H9 (cell line): Measurements from ENCODE around the gene PRKD2. TPM values are rescaled to one million over a fixed set of nuclear protein-coding genes. Genes with fewer than 3 reads are reported as not detected.

Source experiments
- DNase-seq: peaks from one replicate; pipeline ENCODE4 v3.0.0-alpha.2; 2017
- H2AFZ ChIP-seq: one replicate; pipeline ENCODE4 v1.6.1; 2013; ENCODE audit warnings: mild to moderate bottlenecking, low read length, control low read depth, moderate library complexity
- H2AK5ac ChIP-seq: 2 replicates; pipeline ENCODE4 v1.6.1; 2013; ENCODE audit warnings: low read length, control low read depth, mixed read lengths; ENCODE audit not compliant: insufficient read length
- H2BK120ac ChIP-seq: one replicate; pipeline ENCODE4 v1.6.1; 2013; ENCODE audit warnings: low read depth, mild to moderate bottlenecking, low read length, control low read depth, inconsistent platforms; ENCODE audit not compliant: poor library complexity, severe bottlenecking
- H2BK12ac ChIP-seq: 2 replicates; pipeline ENCODE4 v1.6.1; 2013; ENCODE audit warnings: low read length, control low read depth, mixed read lengths, low read depth; ENCODE audit not compliant: insufficient read length
- H2BK15ac ChIP-seq: 2 replicates; pipeline ENCODE4 v1.6.1; 2013; ENCODE audit warnings: low read depth, low read length, control low read depth
- H2BK20ac ChIP-seq: one replicate; pipeline ENCODE4 v1.6.1; 2013; ENCODE audit warnings: low read depth, mild to moderate bottlenecking, low read length, control low read depth, inconsistent platforms; ENCODE audit not compliant: poor library complexity, severe bottlenecking
- H2BK5ac ChIP-seq: 2 replicates; pipeline ENCODE4 v1.6.1; 2013; ENCODE audit warnings: low read length, control low read depth, mixed read lengths; ENCODE audit not compliant: insufficient read length
- H3K14ac ChIP-seq: 2 replicates; pipeline ENCODE4 v1.6.1; 2013; ENCODE audit warnings: low read length, control low read depth; ENCODE audit not compliant: insufficient read depth
- H3K18ac ChIP-seq: 2 replicates; pipeline ENCODE4 v1.6.1; 2013; ENCODE audit warnings: low read depth, mild to moderate bottlenecking, mixed read lengths, low read length, control low read depth; ENCODE audit not compliant: insufficient read length
- H3K23ac ChIP-seq: 2 replicates; pipeline ENCODE4 v1.6.1; 2013; ENCODE audit warnings: low read length, control low read depth, mixed read lengths, low read depth; ENCODE audit not compliant: insufficient read length
- H3K23me2 ChIP-seq: 2 replicates; pipeline ENCODE4 v1.6.1; 2013; ENCODE audit warnings: low read depth, mild to moderate bottlenecking, mixed read lengths, low read length, control low read depth; ENCODE audit not compliant: insufficient read length, poor library complexity, severe bottlenecking
- H3K27ac ChIP-seq: 2 replicates; pipeline ENCODE4 v1.5.1; 2013; ENCODE audit warnings: low read length, control low read depth, mixed read lengths, low read depth; ENCODE audit not compliant: insufficient read length
- H3K27me3 ChIP-seq: 2 replicates; pipeline ENCODE4 v1.6.1; 2013; ENCODE audit warnings: low read length, control low read depth, inconsistent platforms; ENCODE audit not compliant: insufficient read depth
- H3K4ac ChIP-seq: 2 replicates; pipeline ENCODE4 v1.6.1; 2013; ENCODE audit warnings: low read depth, mild to moderate bottlenecking, control low read depth, inconsistent platforms, low read length, moderate library complexity
- H3K4me1 ChIP-seq: 2 replicates; pipeline ENCODE4 v1.6.1; 2013; ENCODE audit warnings: low read length, control low read depth, inconsistent platforms; ENCODE audit not compliant: insufficient read depth
- H3K4me2 ChIP-seq: 2 replicates; pipeline ENCODE4 v1.6.1; 2013; ENCODE audit warnings: low read length, control low read depth, mixed read lengths; ENCODE audit not compliant: insufficient read length, insufficient read depth
- H3K56ac ChIP-seq: 2 replicates; pipeline ENCODE4 v1.6.1; 2013; ENCODE audit warnings: low read depth, mild to moderate bottlenecking, mixed read lengths, low read length, control low read depth; ENCODE audit not compliant: insufficient read length
- H3K79me1 ChIP-seq: 2 replicates; pipeline ENCODE4 v1.6.1; 2013; ENCODE audit warnings: low read depth, mild to moderate bottlenecking, moderate library complexity, low read length, control low read depth, inconsistent platforms; ENCODE audit not compliant: insufficient read depth, poor library complexity, severe bottlenecking
- H3K79me2 ChIP-seq: 2 replicates; pipeline ENCODE4 v1.6.1; 2013; ENCODE audit warnings: low read length, control low read depth, inconsistent platforms; ENCODE audit not compliant: insufficient read depth
- H3K9ac ChIP-seq: 2 replicates; pipeline ENCODE4 v1.6.1; 2013; ENCODE audit warnings: low read length, control low read depth, mixed read lengths; ENCODE audit not compliant: insufficient read length; ENCODE audit errors: extremely low read depth
- H3K9me3 ChIP-seq: one replicate; pipeline ENCODE4 v1.6.1; 2013; ENCODE audit warnings: low read depth, low read length, inconsistent platforms; ENCODE audit not compliant: control insufficient read depth
- H3T11ph ChIP-seq: one replicate; pipeline ENCODE4 v1.6.1; 2013; ENCODE audit warnings: mild to moderate bottlenecking, low read length, control low read depth, inconsistent platforms
- H4K20me1 ChIP-seq: one replicate; pipeline ENCODE4 v1.6.1; 2013; ENCODE audit not compliant: control insufficient read depth, insufficient read length, insufficient read depth
- H4K5ac ChIP-seq: 2 replicates; pipeline ENCODE4 v1.6.1; 2013; ENCODE audit warnings: low read depth, mild to moderate bottlenecking, mixed read lengths, low read length, control low read depth; ENCODE audit not compliant: insufficient read length
- H4K8ac ChIP-seq: replicated peaks from 2 replicates; pipeline ENCODE4 v1.6.1; 2013; ENCODE audit warnings: low read length, control low read depth, mixed read lengths, low read depth; ENCODE audit not compliant: insufficient read length
- H4K91ac ChIP-seq: 2 replicates; pipeline ENCODE4 v1.6.1; 2013; ENCODE audit warnings: low read depth, mild to moderate bottlenecking, moderate library complexity, mixed read lengths, low read length, control low read depth; ENCODE audit not compliant: insufficient read length
- H3K27ac Mint-ChIP-seq, 3 experiments: 2 replicates in 2 of 3; 3 replicates in 1 of 3; pipeline ENCODE4 v1.8.0; 2020 to 2021; ENCODE audit warnings: mixed read lengths in 3 of 3, mild to moderate bottlenecking in 1 of 3, moderate library complexity in 1 of 3
- H3K27me3 Mint-ChIP-seq: 2 replicates; pipeline ENCODE4 v1.8.0; 2021; ENCODE audit warnings: low read depth, mild to moderate bottlenecking, moderate library complexity, mixed read lengths
- H3K36me3 Mint-ChIP-seq, 3 experiments: 2 replicates in 2 of 3; 3 replicates in 1 of 3; pipeline ENCODE4 v1.8.0; 2020 to 2021; ENCODE audit warnings: low read depth in 3 of 3, mixed read lengths in 3 of 3; ENCODE audit not compliant: insufficient read depth in 1 of 3
- H3K4me1 Mint-ChIP-seq, 2 experiments: 2 replicates each; pipeline ENCODE4 v1.8.0; 2020; ENCODE audit warnings: mixed read lengths in 2 of 2
- H3K4me3 Mint-ChIP-seq, 2 experiments: 2 replicates in 1 of 2; 3 replicates in 1 of 2; pipeline ENCODE4 v1.8.0; 2020 to 2021; ENCODE audit warnings: mild to moderate bottlenecking in 2 of 2, mixed read lengths in 2 of 2, moderate library complexity in 1 of 2
- H3K9me3 Mint-ChIP-seq, 2 experiments: 2 replicates in 1 of 2; 3 replicates in 1 of 2; pipeline ENCODE4 v1.8.0; 2020; ENCODE audit warnings: mild to moderate bottlenecking in 2 of 2, mixed read lengths in 2 of 2, moderate library complexity in 1 of 2
- WGBS: extraction: QIAGEN DNeasy Blood & Tissue Kit; methylation state at CpG from one replicate; pipeline ENCODE4 v1.1.7; 2013; ENCODE audit warnings: missing lambda C conversion rate, low lambda C conversion rate, mixed read lengths; ENCODE audit not compliant: insufficient read length; ENCODE audit errors: extremely low coverage; 5-methylcytosine and 5-hydroxymethylcytosine counted together
- total RNA-seq: library from RNA; stranded (reverse); gene quantifications from 2 replicates; pipeline ENCODE4 v1.2.1, GENCODE V29; 2021
- TF ChIP-seq, protein P1 (sequence below): fragments of 200-600 bp; sonication (generic); conservative IDR thresholded peaks from 3 replicates; pipeline ENCODE4 v1.8.0; 2021; ENCODE audit warnings: antibody characterized with exemption, mild to moderate bottlenecking

The PRKD2 gene
- total RNA-seq, 1 experiment from 2014 or later, result 60.7 TPM

DNA sequence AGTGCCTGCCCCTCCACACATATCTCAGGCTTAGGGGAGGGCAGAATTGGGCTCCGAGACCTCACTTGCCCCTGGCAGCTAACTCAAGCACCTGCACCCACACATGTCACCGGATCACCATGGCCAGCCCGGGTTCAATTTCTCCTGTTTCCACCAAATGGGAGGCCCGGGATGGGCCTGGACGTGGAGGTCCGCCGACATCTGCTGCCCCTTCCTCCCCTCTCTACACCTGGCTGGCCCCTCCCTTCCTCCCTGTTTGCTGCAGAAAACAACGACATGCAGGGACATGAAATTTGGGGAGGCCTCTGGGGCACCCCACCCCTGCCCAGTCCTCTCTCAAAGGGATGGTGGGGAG is 1.3 kb downstream of the PRKD2 start:
- no peak overlapping the region for H4K8ac ChIP-seq
- no peak overlapping the region for H2AFZ ChIP-seq
- H3K4me1 ChIP-seq, result no peaks in the 10 kb centered on the region; the same call in 1 of the 2 replicates
- H3K4me2 ChIP-seq, result peak overlapping the region; percentile 86
- no peak overlapping the region for H3K14ac ChIP-seq
- H4K5ac ChIP-seq, result no peak overlapping the region
- TF ChIP-seq, protein P1, sequence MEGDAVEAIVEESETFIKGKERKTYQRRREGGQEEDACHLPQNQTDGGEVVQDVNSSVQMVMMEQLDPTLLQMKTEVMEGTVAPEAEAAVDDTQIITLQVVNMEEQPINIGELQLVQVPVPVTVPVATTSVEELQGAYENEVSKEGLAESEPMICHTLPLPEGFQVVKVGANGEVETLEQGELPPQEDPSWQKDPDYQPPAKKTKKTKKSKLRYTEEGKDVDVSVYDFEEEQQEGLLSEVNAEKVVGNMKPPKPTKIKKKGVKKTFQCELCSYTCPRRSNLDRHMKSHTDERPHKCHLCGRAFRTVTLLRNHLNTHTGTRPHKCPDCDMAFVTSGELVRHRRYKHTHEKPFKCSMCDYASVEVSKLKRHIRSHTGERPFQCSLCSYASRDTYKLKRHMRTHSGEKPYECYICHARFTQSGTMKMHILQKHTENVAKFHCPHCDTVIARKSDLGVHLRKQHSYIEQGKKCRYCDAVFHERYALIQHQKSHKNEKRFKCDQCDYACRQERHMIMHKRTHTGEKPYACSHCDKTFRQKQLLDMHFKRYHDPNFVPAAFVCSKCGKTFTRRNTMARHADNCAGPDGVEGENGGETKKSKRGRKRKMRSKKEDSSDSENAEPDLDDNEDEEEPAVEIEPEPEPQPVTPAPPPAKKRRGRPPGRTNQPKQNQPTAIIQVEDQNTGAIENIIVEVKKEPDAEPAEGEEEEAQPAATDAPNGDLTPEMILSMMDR, result no peak
- H3K36me3 Mint-ChIP-seq, result peaks cover 3 to 18% (median 17%) of the 10 kb centered on the region in 3 experiments; a peak in 6 of 7 replicates
- no peak overlapping the region for H3K27ac ChIP-seq
- H3K9me3 ChIP-seq, result no peaks in the 10 kb centered on the region
- no peak overlapping the region for H2BK120ac ChIP-seq
- H3K79me2 ChIP-seq, result no peaks in the 10 kb centered on the region; the same call in 1 of the 2 replicates
- no peak overlapping the region for H2AK5ac ChIP-seq
- H2BK12ac ChIP-seq, result no peak overlapping the region
- no peaks in the 10 kb centered on the region for H4K20me1 ChIP-seq
- peak overlapping the region; percentile 91 to 97 for H3K4me3 Mint-ChIP-seq
- no peak overlapping the region for H4K91ac ChIP-seq
- no peaks in the 10 kb centered on the region for H3K9me3 Mint-ChIP-seq
- H3T11ph ChIP-seq, result no peak overlapping the region
- no CpG with 5 or more reads among the region's 8 CpGs for WGBS
- no peaks in the 10 kb centered on the region for H3K27me3 ChIP-seq
- H3K27ac Mint-ChIP-seq, result peak overlapping the region in 1 of 3 experiments; percentile 58; a peak in 2 of 7 replicates
- H3K9ac ChIP-seq, result peak overlapping the region; percentile 42
- H3K18ac ChIP-seq, result no peak overlapping the region
- no peak overlapping the region for H3K56ac ChIP-seq
- no peak overlapping the region for H3K23ac ChIP-seq
- peaks cover 15% of the 10 kb centered on the region for H3K23me2 ChIP-seq
- no peak overlapping the region for H2BK20ac ChIP-seq
- peaks cover 3% of the 10 kb centered on the region for H3K79me1 ChIP-seq
- H3K27me3 Mint-ChIP-seq, result no peaks in the 10 kb centered on the region
- no peak for DNase-seq
- no peak overlapping the region for H2BK15ac ChIP-seq
- no peak overlapping the region for H2BK5ac ChIP-seq
- peaks cover 23 to 28% of the 10 kb centered on the region in 2 experiments for H3K4me1 Mint-ChIP-seq
- no peak overlapping the region for H3K4ac ChIP-seq
